ENCODE data around the gene CRYBA4.

GRCh38 chr22:26629988-26630761 lies 8.4 kb downstream of the CRYBA4 start:
- TF ChIP-seq EZH2phosphoT487 (IDR thresholded peaks at IDR 0.05; ENCODE audit: unreplicated experiment) (no peak), POLR2AphosphoS5 (IDR thresholded peaks at IDR 0.05; ENCODE audit: low read depth) (no peak), EZH2 (IDR thresholded peaks at IDR 0.05; ENCODE audit: low read depth, unreplicated experiment) (no peak), CREB1 (CRISPR knock-in tag; IDR thresholded peaks at IDR 0.05; ENCODE audit: low read depth) (no peak), REST (IDR thresholded peaks at IDR 0.05; ENCODE audit: unreplicated experiment) (no peak), JUNB (IDR thresholded peaks at IDR 0.05; ENCODE audit: unreplicated experiment) (no peak), NANOG (IDR thresholded peaks at IDR 0.05; ENCODE audit: borderline replicate concordance) (no peak), ZNF114 (CRISPR knock-in tag; IDR thresholded peaks at IDR 0.05) (no peak), ZNF331 (CRISPR knock-in tag; IDR thresholded peaks at IDR 0.05; ENCODE audit: low read depth) (no peak), STAT1 (IDR thresholded peaks at IDR 0.05; ENCODE audit: unreplicated experiment) (no peak), ZNF462 (CRISPR knock-in tag; IDR thresholded peaks at IDR 0.05) (no peak)
- TF ChIP-seq, protein P1, sequence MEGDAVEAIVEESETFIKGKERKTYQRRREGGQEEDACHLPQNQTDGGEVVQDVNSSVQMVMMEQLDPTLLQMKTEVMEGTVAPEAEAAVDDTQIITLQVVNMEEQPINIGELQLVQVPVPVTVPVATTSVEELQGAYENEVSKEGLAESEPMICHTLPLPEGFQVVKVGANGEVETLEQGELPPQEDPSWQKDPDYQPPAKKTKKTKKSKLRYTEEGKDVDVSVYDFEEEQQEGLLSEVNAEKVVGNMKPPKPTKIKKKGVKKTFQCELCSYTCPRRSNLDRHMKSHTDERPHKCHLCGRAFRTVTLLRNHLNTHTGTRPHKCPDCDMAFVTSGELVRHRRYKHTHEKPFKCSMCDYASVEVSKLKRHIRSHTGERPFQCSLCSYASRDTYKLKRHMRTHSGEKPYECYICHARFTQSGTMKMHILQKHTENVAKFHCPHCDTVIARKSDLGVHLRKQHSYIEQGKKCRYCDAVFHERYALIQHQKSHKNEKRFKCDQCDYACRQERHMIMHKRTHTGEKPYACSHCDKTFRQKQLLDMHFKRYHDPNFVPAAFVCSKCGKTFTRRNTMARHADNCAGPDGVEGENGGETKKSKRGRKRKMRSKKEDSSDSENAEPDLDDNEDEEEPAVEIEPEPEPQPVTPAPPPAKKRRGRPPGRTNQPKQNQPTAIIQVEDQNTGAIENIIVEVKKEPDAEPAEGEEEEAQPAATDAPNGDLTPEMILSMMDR (conservative IDR thresholded peaks at IDR 0.05; ENCODE audit: low read depth in 2 of 2): no peak

Data from GM23338 (cell line).